ENCODE measurements around the gene PAPPA.

DNA sequence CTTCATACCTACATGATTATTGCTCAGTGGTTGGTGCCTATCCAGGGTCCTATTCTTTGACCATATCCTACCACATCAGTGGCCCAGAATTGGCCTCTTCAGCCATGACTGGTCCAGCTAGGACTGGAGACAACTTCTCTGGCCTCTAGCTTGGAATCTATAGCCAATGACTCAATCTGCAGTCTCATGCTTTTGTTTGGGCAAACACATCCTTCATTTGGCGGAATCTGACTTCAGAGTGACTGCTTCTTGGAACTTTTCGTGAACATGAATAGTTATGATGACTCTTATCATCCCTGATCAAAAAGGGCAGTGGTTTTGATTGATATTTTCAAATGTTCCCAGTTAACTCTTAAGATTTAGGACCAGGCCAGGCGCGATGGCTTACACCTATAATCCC, 134.1 kb downstream of the PAPPA start:
- TF ChIP-seq, protein P1, sequence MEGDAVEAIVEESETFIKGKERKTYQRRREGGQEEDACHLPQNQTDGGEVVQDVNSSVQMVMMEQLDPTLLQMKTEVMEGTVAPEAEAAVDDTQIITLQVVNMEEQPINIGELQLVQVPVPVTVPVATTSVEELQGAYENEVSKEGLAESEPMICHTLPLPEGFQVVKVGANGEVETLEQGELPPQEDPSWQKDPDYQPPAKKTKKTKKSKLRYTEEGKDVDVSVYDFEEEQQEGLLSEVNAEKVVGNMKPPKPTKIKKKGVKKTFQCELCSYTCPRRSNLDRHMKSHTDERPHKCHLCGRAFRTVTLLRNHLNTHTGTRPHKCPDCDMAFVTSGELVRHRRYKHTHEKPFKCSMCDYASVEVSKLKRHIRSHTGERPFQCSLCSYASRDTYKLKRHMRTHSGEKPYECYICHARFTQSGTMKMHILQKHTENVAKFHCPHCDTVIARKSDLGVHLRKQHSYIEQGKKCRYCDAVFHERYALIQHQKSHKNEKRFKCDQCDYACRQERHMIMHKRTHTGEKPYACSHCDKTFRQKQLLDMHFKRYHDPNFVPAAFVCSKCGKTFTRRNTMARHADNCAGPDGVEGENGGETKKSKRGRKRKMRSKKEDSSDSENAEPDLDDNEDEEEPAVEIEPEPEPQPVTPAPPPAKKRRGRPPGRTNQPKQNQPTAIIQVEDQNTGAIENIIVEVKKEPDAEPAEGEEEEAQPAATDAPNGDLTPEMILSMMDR (IDR thresholded peaks at IDR 0.05): no peak
- TF ChIP-seq JUN (CRISPR knock-in tag; IDR thresholded peaks at IDR 0.05): no peak
- TF ChIP-seq, protein P2, sequence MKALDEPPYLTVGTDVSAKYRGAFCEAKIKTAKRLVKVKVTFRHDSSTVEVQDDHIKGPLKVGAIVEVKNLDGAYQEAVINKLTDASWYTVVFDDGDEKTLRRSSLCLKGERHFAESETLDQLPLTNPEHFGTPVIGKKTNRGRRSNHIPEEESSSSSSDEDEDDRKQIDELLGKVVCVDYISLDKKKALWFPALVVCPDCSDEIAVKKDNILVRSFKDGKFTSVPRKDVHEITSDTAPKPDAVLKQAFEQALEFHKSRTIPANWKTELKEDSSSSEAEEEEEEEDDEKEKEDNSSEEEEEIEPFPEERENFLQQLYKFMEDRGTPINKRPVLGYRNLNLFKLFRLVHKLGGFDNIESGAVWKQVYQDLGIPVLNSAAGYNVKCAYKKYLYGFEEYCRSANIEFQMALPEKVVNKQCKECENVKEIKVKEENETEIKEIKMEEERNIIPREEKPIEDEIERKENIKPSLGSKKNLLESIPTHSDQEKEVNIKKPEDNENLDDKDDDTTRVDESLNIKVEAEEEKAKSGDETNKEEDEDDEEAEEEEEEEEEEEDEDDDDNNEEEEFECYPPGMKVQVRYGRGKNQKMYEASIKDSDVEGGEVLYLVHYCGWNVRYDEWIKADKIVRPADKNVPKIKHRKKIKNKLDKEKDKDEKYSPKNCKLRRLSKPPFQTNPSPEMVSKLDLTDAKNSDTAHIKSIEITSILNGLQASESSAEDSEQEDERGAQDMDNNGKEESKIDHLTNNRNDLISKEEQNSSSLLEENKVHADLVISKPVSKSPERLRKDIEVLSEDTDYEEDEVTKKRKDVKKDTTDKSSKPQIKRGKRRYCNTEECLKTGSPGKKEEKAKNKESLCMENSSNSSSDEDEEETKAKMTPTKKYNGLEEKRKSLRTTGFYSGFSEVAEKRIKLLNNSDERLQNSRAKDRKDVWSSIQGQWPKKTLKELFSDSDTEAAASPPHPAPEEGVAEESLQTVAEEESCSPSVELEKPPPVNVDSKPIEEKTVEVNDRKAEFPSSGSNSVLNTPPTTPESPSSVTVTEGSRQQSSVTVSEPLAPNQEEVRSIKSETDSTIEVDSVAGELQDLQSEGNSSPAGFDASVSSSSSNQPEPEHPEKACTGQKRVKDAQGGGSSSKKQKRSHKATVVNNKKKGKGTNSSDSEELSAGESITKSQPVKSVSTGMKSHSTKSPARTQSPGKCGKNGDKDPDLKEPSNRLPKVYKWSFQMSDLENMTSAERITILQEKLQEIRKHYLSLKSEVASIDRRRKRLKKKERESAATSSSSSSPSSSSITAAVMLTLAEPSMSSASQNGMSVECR (CRISPR knock-in tag; IDR thresholded peaks at IDR 0.05; ENCODE audit: borderline replicate concordance): no peak
- TF ChIP-seq, protein P3, sequence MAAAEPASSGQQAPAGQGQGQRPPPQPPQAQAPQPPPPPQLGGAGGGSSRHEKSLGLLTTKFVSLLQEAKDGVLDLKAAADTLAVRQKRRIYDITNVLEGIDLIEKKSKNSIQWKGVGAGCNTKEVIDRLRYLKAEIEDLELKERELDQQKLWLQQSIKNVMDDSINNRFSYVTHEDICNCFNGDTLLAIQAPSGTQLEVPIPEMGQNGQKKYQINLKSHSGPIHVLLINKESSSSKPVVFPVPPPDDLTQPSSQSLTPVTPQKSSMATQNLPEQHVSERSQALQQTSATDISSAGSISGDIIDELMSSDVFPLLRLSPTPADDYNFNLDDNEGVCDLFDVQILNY (CRISPR knock-in tag; IDR thresholded peaks at IDR 0.05): no peak
- TF ChIP-seq ZNF423 (CRISPR knock-in tag; IDR thresholded peaks at IDR 0.05): no peak
- TF ChIP-seq CREM (CRISPR knock-in tag; IDR thresholded peaks at IDR 0.05): no peak
- TF ChIP-seq ZNF138 (CRISPR knock-in tag; conservative IDR thresholded peaks at IDR 0.05): no peak
- TF ChIP-seq FOXJ3 (CRISPR knock-in tag; IDR thresholded peaks at IDR 0.05; ENCODE audit: borderline replicate concordance): no peak
- TF ChIP-seq EMX1 (CRISPR knock-in tag; IDR thresholded peaks at IDR 0.05): no peak
- TF ChIP-seq, protein P4, sequence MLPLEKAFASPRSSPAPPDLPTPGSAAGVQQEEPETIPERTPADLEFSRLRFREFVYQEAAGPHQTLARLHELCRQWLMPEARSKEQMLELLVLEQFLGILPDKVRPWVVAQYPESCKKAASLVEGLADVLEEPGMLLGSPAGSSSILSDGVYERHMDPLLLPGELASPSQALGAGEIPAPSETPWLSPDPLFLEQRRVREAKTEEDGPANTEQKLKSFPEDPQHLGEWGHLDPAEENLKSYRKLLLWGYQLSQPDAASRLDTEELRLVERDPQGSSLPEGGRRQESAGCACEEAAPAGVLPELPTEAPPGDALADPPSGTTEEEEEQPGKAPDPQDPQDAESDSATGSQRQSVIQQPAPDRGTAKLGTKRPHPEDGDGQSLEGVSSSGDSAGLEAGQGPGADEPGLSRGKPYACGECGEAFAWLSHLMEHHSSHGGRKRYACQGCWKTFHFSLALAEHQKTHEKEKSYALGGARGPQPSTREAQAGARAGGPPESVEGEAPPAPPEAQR (CRISPR knock-in tag; IDR thresholded peaks at IDR 0.05): no peak

Data from WTC11 (cell line).